HG03135 (cell line): ENCODE measurements around the gene TMEM252.

ENCODE experiments used
- ATAC-seq: cut with Tn5 transposase; IDR thresholded peaks from one replicate; pipeline ENCODE4 v1.9.1; 2021; ENCODE audit warnings: mild to moderate bottlenecking, moderate library complexity; ENCODE audit not compliant: unreplicated experiment

TMEM252 gene

GRCh38 chr9:68540712-68541535 is at the start of gene TMEM252:
Gene TMEM252 (minus strand): TSS chr9:68540883. CDS start chr9:68540814, 69 bp downstream.
- ATAC-seq: no peak

- no peak for ATAC-seq
Measured at GRCh38 chr9:68585034-68585761, 44.5 kb upstream of the TMEM252 start.

DNA sequence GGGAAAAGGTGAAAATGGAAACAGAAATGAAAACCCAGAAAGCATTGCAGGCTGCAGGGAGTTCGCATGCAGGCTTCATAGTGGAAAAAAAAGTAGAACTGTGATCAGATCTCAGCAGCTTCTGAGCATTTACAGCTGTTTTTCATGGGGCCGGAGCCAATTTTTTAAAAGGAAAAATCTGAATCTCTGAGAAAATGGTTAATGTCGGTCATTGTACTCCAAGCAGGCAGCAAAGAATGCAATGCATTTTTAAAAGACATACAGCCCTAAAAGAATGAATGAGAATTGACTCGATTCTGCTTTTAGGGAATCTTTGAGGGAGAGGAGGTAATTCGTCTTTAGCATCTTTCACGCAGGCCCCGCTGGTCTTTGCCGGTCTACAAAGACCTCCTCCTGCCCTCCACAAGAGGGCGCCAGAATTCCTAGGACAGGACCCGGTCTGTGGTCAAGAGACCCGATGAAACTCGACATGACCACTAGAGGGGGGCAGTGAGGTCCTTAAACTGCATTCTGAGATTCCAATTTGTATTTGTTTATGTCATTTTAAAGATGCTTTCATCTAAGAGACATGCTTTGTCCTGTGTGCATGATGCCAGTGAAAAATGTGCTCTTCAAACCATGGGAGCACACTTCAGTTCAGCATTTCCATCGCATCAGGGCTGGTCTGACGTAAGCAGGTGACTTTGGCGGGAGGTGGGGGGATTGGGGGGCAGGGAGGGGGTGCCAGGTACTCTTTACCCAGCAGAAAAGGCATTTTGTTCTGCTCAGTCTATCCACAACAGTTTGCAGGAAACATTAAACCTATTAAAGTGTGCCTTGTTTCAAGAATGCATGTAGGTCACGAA is 43.7 kb upstream of the TMEM252 start:
- ATAC-seq: peak; percentile 90

- no peak for ATAC-seq
Measured at GRCh38 chr9:68581696-68582095, 41.0 kb upstream of the TMEM252 start.

- peak; percentile 60 for ATAC-seq
Measured at GRCh38 chr9:68577774-68578591, 37.3 kb upstream of the TMEM252 start.

DNA sequence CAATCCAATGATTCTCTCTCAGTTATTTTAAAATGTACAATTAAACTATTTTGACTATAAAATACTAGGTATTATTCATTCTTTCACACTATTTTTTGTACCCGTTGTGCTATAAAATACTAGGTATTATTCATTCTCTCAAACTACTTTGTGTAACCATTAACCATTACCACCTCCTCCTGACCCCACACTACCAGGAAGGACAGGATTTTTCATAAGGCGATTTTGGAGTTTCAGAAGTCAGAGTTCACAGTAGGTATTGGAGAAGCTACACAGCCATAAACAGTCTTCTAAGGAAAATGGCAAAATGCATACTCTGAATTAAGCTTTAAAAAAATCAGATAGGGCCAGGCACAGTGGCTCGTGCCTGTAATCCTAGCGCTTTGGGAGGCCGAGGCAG is 35.1 kb upstream of the TMEM252 start:
- no peak for ATAC-seq

GRCh38 chr9:68574150-68574549 is 33.5 kb upstream of the TMEM252 start:
- ATAC-seq: no peak

DNA sequence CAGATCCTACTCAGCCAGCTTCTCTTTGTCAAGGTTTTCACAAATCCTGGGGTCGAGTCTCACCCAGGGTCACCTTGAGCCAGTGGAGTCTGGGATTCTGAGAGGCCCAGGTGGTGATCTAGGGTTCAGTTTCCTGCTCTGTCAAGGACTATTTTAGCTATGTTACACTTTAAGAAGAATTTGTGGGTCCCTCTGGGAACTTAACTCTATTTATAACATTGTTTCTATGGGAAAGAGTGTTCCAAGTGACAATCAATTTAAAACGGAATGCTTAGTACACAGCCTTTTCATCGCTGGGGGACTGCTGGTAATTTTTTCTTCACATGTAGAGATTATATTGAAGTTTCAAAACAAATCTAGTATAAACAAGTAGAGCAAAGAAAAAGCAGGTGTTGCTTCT is 26.9 kb upstream of the TMEM252 start:
- ATAC-seq: no peak

GRCh38 chr9:68562461-68562860 is 21.8 kb upstream of the TMEM252 start:
- no peak for ATAC-seq

DNA sequence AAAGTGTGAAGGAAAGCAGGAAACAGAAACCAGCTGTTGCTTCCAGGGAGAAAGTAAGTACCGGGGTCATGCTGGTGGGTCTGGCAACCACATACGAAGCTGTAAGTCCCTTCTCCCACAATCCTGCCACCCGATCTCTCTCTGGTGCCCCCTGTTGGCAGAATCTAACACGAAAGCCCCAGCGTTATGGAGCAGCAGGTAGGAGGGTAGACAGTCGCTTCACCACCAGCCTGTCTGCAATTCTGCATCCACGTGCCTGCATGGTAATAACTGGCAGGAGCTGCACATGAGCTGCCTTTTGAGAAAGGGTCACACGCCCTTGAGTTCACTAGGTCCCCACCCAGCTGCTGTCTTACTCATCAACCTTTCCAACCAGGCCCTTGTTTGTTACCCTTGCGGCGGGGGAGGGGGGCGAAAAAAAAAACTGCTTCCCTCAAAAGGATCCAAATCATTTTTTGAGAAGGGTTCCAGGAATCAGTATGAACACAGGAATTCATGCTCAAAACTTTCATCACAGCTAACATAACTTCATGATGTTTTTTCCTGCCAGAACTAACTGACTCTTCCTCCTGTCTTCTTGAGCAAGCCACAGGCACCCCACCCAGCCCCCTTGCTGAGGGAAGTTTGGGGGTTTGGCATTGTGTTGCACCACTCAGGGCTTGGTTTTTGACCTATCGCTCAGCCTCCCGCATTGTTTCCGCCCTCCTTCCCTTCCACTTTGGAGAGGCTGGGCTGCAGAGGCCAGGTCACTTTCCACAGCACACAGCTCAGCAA is 19.6 kb upstream of the TMEM252 start:
- no peak for ATAC-seq

GRCh38 chr9:68558545-68558944 is 17.9 kb upstream of the TMEM252 start:
- ATAC-seq: no peak

DNA sequence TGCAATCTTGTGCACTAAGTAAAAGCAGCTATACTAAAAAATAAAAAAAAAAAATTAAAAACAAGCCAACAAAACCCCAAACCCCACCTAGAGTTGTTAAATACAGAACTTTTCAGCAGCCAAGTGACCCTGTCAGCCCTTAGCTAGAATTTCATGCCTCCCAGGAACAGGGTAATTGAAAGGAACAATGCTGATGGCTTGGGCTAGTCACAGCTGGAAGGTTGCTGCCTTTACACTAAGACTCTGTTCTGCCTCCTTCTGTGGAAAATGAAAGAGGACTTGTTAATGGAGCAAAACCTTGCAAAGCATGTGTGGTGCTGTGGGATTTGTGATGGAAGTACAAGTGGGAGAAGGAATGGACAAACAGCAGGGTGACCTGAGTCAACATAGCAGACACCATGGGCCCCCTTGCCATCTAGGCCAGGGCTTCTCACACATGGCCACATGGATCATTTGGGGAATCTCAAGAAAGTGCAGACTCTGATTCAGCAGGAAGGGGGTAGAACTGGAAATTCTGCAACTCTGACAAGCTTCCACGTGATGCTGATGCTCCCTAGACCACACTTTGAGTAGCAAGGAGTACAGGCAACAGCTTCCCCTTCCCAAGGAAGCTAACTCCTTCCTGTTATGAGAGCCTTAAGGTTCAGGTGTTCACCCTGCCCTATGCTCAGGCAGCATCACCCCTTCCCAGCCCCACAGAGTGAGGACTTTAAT is 14.9 kb upstream of the TMEM252 start:
- ATAC-seq: no peak

DNA sequence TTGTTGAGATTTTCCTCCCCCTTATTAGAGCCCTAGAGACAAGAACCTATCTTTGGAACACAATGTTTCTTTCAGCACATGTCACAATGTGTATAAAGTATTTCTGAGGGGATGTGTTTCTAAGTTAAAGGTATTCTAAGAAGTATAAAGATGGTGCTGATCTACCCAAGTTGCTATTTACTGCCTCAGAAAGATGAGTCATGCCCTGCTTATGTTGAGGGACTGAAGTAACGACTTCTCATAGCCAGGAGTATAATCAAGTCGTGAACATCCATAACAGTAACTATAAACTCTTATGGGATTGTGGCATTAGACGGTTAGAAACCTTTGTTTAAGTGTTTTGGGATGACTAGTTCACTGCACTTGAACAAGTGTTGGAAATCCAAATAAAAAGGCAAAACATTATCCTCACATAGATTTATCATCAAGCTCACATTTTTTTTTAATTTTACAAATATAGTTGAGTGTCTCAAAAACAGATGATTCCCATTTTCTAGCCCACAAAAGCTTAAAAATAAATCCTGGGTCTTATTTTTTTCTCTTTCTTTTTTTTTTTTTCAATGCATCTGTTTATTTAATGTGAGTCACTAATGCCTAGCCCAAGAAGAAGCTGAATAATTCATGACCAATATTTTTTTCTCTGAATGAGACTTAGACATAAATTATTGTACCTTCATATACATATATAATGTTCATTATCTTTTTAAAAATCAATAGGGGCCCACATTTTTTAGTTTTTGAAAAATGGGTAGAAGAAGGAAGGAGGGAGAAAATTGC is 12.2 kb upstream of the TMEM252 start:
- no peak for ATAC-seq

GRCh38 chr9:68551191-68551590 is 10.5 kb upstream of the TMEM252 start:
- no peak for ATAC-seq

- no peak for ATAC-seq
Measured at GRCh38 chr9:68548241-68548640, 7.6 kb upstream of the TMEM252 start.

- ATAC-seq: no peak
Measured at GRCh38 chr9:68547417-68547816, 6.7 kb upstream of the TMEM252 start.

GRCh38 chr9:68546596-68547390 is 6.1 kb upstream of the TMEM252 start:
- ATAC-seq: peak; percentile 81
